ENCODE data around the gene MPRIP. TPM values are rescaled to one million over a fixed set of nuclear protein-coding genes. Genes with fewer than 3 reads are reported as not detected.
A peak's percentile ranks its signal among the peaks of the same experiment; 100 is the strongest.

MPRIP gene
- total RNA-seq, 2 donors from 2014 or later: 268 to 269 TPM

DNA sequence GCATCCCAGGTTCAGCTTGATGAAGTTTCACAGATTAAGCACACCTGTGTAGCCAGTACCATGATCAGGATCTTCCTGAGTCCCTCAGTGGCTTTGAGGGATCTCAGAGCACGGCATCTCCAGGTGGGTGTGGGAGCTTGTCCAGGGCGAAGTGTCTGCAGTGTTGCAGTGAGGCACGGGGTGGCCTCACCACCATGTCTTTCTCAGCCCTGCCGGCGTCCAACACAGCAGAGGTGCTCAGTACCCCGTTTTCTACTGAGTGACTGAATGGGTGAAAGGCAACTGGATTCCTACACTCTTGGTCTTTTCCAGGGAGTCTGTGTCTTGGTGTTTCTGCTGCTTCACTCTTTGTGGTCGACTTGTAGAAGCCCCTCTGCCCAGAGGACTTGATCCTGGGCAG is 63.7 kb downstream of the MPRIP start:
- peaks cover 61% of the 10 kb centered on the region for H3K4me1 Mint-ChIP-seq
- H3K27ac Mint-ChIP-seq: peak overlapping the region; percentile 95
- no peaks in the 10 kb centered on the region for H3K9me3 ChIP-seq (ENCODE audit: control insufficient read depth, low read length, poor library complexity, severe bottlenecking)
- DNase-seq (no peak), ATAC-seq (no peak)
- no peaks in the 10 kb centered on the region for H3K27me3 Mint-ChIP-seq
- H3K36me3 Mint-ChIP-seq (ENCODE audit: low read depth): no peaks in the 10 kb centered on the region
- no peak overlapping the region for H3K4me3 Mint-ChIP-seq

GRCh38 chr17:17106756-17107155 is 64.5 kb downstream of the MPRIP start:
- Mint-ChIP-seq H3K4me1 (peaks cover 64% of the 10 kb centered on the region), H3K4me3 (no peak overlapping the region), H3K36me3 (ENCODE audit: low read depth) (no peaks in the 10 kb centered on the region), H3K27ac (peak overlapping the region; percentile 95), H3K27me3 (no peaks in the 10 kb centered on the region)
- no peaks in the 10 kb centered on the region for H3K9me3 ChIP-seq (ENCODE audit: control insufficient read depth, low read length, poor library complexity, severe bottlenecking)
- DNase-seq (no peak), ATAC-seq (no peak)

GRCh38 chr17:17107281-17107680 is 65.0 kb downstream of the MPRIP start:
- DNase-seq (no peak), ATAC-seq (no peak)
- Mint-ChIP-seq H3K4me1 (peaks cover 67% of the 10 kb centered on the region), H3K27me3 (no peaks in the 10 kb centered on the region), H3K4me3 (no peak overlapping the region), H3K27ac (peak overlapping the region; percentile 95), H3K36me3 (ENCODE audit: low read depth) (no peaks in the 10 kb centered on the region)
- no peaks in the 10 kb centered on the region for H3K9me3 ChIP-seq (ENCODE audit: control insufficient read depth, low read length, poor library complexity, severe bottlenecking)

DNA sequence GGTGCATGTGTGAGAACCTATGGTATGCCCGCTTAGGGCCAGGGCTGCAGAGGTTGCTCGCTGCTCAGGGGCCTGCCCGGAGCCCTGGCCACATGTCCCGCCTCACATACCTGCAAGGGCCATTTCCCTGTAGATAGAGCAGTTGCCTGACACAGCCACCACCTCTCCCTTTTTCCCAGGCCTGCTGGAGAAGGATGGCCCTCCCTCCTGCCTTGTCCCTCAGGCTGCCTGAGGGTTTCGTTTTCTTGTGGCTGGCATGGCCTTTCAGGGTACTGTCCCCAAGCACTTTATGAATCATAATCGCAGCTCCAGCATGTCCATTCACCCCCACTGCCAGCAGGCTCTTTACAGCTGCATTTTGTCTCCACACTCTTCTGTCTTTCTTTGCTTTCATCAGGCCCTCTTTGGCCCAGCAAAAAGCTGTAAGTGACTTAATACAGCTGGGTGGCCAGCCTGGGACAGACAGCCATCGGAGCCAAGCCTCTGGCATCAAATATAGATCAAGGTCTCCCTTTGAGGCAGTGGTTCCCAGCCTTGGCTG is 65.7 kb downstream of the MPRIP start:
- Mint-ChIP-seq H3K4me3 (peak overlapping the region; percentile 33), H3K27me3 (no peaks in the 10 kb centered on the region), H3K4me1 (peaks cover 65% of the 10 kb centered on the region), H3K27ac (peak overlapping the region; percentile 95), H3K36me3 (ENCODE audit: low read depth) (no peaks in the 10 kb centered on the region)
- ATAC-seq (no peak), DNase-seq (no peak)
- no peaks in the 10 kb centered on the region for H3K9me3 ChIP-seq (ENCODE audit: control insufficient read depth, low read length, poor library complexity, severe bottlenecking)

- H3K27me3 Mint-ChIP-seq: no peaks in the 10 kb centered on the region
- no peaks in the 10 kb centered on the region for H3K36me3 Mint-ChIP-seq (ENCODE audit: low read depth)
- H3K4me3 Mint-ChIP-seq: peak overlapping the region; percentile 82
- no peaks in the 10 kb centered on the region for H3K9me3 ChIP-seq (ENCODE audit: control insufficient read depth, low read length, poor library complexity, severe bottlenecking)
- DNase-seq (no peak), ATAC-seq (no peak)
- peaks cover 70% of the 10 kb centered on the region for H3K4me1 Mint-ChIP-seq
- H3K27ac Mint-ChIP-seq: peak overlapping the region; percentile 95
These were observed 66.3 kb downstream of the MPRIP start for GRCh38 chr17:17108451-17109049.

- no peaks in the 10 kb centered on the region for H3K9me3 ChIP-seq (ENCODE audit: control insufficient read depth, low read length, poor library complexity, severe bottlenecking)
- Mint-ChIP-seq H3K4me1 (peaks cover 72% of the 10 kb centered on the region), H3K4me3 (peak overlapping the region; percentile 82), H3K27ac (peak overlapping the region; percentile 95), H3K36me3 (ENCODE audit: low read depth) (no peaks in the 10 kb centered on the region), H3K27me3 (no peaks in the 10 kb centered on the region)
- no peak for DNase-seq
- peak; percentile 56 for ATAC-seq
These were observed 67.0 kb downstream of the MPRIP start for GRCh38 chr17:17109256-17109655.

GRCh38 chr17:17109907-17110306 is 67.7 kb downstream of the MPRIP start:
- ATAC-seq (peak; percentile 71), DNase-seq (peak in 1 of 3 donors; percentile 18)
- Mint-ChIP-seq H3K27ac (peak overlapping the region; percentile 95), H3K4me1 (peaks cover 72% of the 10 kb centered on the region), H3K27me3 (no peaks in the 10 kb centered on the region), H3K4me3 (peak overlapping the region; percentile 82), H3K36me3 (ENCODE audit: low read depth) (no peaks in the 10 kb centered on the region)
- H3K9me3 ChIP-seq (ENCODE audit: control insufficient read depth, low read length, poor library complexity, severe bottlenecking): no peaks in the 10 kb centered on the region

- Mint-ChIP-seq H3K4me3 (peak overlapping the region; percentile 64), H3K27ac (peak overlapping the region; percentile 95), H3K27me3 (no peaks in the 10 kb centered on the region), H3K4me1 (peaks cover 74% of the 10 kb centered on the region), H3K36me3 (ENCODE audit: low read depth) (no peaks in the 10 kb centered on the region)
- ATAC-seq (peak; percentile 66), DNase-seq (no peak)
- no peaks in the 10 kb centered on the region for H3K9me3 ChIP-seq (ENCODE audit: control insufficient read depth, low read length, poor library complexity, severe bottlenecking)
These were observed 68.3 kb downstream of the MPRIP start for GRCh38 chr17:17110520-17110919.

DNA sequence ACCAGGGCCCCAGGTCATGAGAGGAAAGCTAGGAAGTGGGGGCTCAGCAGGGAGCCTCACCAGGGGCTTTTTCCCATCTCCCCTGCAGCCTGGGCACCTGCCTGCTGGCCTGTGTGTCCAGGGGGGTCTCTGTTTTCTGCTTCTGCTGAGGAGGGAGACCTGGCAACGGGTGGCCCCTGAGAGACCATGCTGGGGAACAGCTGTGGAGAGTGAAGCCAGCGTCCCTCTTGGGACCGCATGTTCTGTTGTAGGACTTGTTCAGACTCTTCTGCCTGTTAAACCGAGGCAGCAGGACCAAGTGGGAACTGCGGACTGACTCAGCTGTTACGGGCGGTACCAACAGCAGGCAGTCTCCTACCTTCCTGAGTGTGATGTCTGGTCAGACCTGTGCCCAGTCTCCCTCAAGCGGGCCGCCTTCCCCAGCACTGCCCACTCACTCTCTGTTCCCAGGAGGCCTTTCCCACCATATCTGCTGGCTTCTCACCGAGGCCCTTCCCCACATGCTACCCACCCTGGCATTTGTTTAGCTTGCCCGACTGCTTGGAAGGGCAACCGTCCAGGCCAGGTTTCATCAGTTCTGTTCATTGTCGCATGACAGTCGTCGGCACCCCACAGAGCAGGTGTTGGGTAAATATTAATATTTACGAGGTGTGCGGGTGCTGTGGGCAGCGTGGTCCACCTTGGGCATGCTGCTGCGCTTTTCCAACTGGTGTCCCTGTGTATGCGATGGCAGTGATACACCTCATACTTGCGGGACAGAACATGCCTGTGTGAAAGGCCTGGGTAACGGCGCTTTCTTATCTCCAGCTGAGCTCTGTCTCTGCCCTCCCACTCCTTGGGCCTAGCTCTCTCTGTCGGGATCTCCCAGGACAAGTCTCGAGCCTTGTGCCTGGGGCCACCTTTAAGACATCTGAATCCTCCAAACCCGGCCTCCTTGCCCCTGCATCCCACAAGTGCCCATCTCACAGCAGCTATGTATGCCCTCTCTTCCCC is 69.4 kb downstream of the MPRIP start:
- Mint-ChIP-seq H3K27ac (peak overlapping the region; percentile 95), H3K4me1 (peaks cover 78% of the 10 kb centered on the region), H3K36me3 (ENCODE audit: low read depth) (no peaks in the 10 kb centered on the region), H3K27me3 (no peaks in the 10 kb centered on the region), H3K4me3 (no peak overlapping the region)
- DNase-seq: no peak
- no peaks in the 10 kb centered on the region for H3K9me3 ChIP-seq (ENCODE audit: control insufficient read depth, low read length, poor library complexity, severe bottlenecking)
- ATAC-seq: no peak

GRCh38 chr17:17112628-17113200 is 70.5 kb downstream of the MPRIP start:
- DNase-seq (no peak), ATAC-seq (no peak)
- Mint-ChIP-seq H3K27me3 (no peaks in the 10 kb centered on the region), H3K4me3 (no peak overlapping the region), H3K4me1 (peaks cover 77% of the 10 kb centered on the region), H3K27ac (peak overlapping the region; percentile 95), H3K36me3 (ENCODE audit: low read depth) (no peaks in the 10 kb centered on the region)
- no peaks in the 10 kb centered on the region for H3K9me3 ChIP-seq (ENCODE audit: control insufficient read depth, low read length, poor library complexity, severe bottlenecking)

GRCh38 chr17:17114592-17115225 is 72.5 kb downstream of the MPRIP start:
- H3K36me3 Mint-ChIP-seq (ENCODE audit: low read depth): no peaks in the 10 kb centered on the region
- peaks cover 70% of the 10 kb centered on the region for H3K4me1 Mint-ChIP-seq
- DNase-seq (no peak), ATAC-seq (peak; percentile 17)
- no peaks in the 10 kb centered on the region for H3K9me3 ChIP-seq (ENCODE audit: control insufficient read depth, low read length, poor library complexity, severe bottlenecking)
- H3K27ac Mint-ChIP-seq: peak overlapping the region; percentile 95
- H3K27me3 Mint-ChIP-seq: no peaks in the 10 kb centered on the region
- H3K4me3 Mint-ChIP-seq: peak overlapping the region; percentile 71

- Mint-ChIP-seq H3K4me3 (peak overlapping the region; percentile 67), H3K27ac (peak overlapping the region; percentile 95), H3K36me3 (ENCODE audit: low read depth) (no peaks in the 10 kb centered on the region), H3K4me1 (peaks cover 70% of the 10 kb centered on the region), H3K27me3 (no peaks in the 10 kb centered on the region)
- no peaks in the 10 kb centered on the region for H3K9me3 ChIP-seq (ENCODE audit: control insufficient read depth, low read length, poor library complexity, severe bottlenecking)
- DNase-seq: no peak
- ATAC-seq: no peak
These were observed 73.4 kb downstream of the MPRIP start for GRCh38 chr17:17115620-17116019.

- Mint-ChIP-seq H3K27ac (peak overlapping the region; percentile 95), H3K4me1 (peaks cover 73% of the 10 kb centered on the region)
These were observed 74.1 kb downstream of the MPRIP start for GRCh38 chr17:17116406-17116805.

More at GRCh38 chr17:17116406-17116805, 74.1 kb downstream of the MPRIP start:
- Mint-ChIP-seq H3K27me3 (no peaks in the 10 kb centered on the region), H3K4me3 (no peak overlapping the region), H3K36me3 (ENCODE audit: low read depth) (no peaks in the 10 kb centered on the region)
- ATAC-seq (no peak), DNase-seq (no peak)
- no peaks in the 10 kb centered on the region for H3K9me3 ChIP-seq (ENCODE audit: control insufficient read depth, low read length, poor library complexity, severe bottlenecking)

Measured in T-helper 17 cell (primary cell).